D721Med (cell line): ENCODE results near the gene TAMALIN.

ENCODE experiments used
- DNase-seq: peaks from one replicate; pipeline ENCODE4 v3.0.0; 2011; ENCODE audit warnings: low spot score; ENCODE audit not compliant: insufficient read length
- FAIRE-seq: peaks from 2 replicates; lab custom pipeline; 2011; peaks lifted over from hg19 to GRCh38; lab: Jason Lieb, UNC
- CTCF ChIP-seq: IDR thresholded peaks from 2 replicates; pipeline ENCODE4 v1.5.1; 2012; ENCODE audit warnings: mild to moderate bottlenecking, control low read depth; ENCODE audit not compliant: insufficient read depth; ENCODE audit errors: missing control alignments

Gene TAMALIN

GRCh38 chr12:51962737-51963136, 44.0 kb upstream of the TAMALIN start:
- no peak for DNase-seq
- no peak for FAIRE-seq
- TF ChIP-seq CTCF, result no peak

DNA sequence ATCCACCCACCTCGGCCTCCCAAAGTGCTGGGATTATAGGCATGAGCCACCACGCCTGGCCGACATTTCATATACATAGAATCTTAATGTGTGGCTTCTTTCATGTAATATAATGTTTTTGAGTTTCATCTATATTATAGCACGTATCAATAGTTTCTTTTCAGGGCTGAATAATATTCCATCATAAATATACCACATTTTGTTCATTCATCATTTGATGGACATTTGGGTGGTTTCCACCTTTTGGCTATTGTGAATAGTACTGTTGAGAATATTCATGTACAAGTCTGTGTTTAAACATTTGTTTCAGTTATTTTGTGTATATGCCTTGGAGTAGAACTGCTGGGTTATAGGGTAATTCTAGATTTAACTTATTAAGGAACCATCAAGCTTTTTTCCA, 43.3 kb upstream of the TAMALIN start:
- DNase-seq (no peak), FAIRE-seq (no peak)
- no peak for TF ChIP-seq CTCF

- TF ChIP-seq CTCF, result no peak
- DNase-seq (no peak), FAIRE-seq (no peak)
Measured at GRCh38 chr12:51969643-51970042, 37.1 kb upstream of the TAMALIN start.

DNA sequence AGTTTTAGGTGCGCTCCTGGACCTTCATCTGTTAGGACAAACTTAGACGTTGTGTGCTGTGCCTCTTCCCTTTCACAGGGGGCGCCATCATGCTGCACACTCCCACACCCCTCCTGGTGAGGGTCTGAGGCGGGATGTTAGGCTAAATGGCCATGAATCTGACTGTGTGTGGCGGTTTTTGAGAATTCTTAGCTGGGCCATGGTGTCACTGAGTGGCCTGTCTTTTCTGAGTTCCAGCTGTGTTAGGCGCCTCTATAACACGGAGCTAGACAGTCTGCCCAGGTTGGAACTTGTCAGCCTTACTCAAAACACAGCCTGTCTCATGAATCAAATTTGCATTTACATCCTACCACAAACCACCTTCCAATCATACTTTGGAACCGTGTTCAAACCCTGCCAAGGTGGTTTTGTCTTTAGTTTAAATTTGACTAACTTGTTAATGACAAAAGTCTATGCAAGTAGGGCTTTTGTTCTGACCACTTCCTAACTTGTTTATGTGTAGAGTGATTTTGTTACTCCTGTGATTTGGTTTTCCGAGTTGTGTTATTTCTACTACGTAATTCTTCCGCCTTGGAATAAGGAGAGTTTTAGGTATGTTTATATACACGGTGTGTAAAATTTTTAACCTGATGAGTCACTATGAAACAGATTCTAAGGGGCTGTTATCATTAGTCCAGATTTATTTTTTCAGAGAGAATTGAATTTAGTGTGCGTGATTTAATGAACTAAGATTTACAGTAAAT, 35.7 kb upstream of the TAMALIN start:
- TF ChIP-seq CTCF, result peak; percentile 48
- no peak for FAIRE-seq
- no peak for DNase-seq

- FAIRE-seq (no peak), DNase-seq (no peak)
- no peak for TF ChIP-seq CTCF
Measured at GRCh38 chr12:51971679-51972421, 34.9 kb upstream of the TAMALIN start.

- no peak for FAIRE-seq
Measured at GRCh38 chr12:51972422-51972812, 34.3 kb upstream of the TAMALIN start.

More at GRCh38 chr12:51972422-51972812, 34.3 kb upstream of the TAMALIN start:
- TF ChIP-seq CTCF, result no peak
- DNase-seq, result no peak
